ENCODE data around the gene STAB2.
"Not testable (repeated sequence)": the region's sequence is repeated elsewhere in the genome, so short reads cannot be mapped to it uniquely, and the experiment has no call there.

Gene STAB2

DNA sequence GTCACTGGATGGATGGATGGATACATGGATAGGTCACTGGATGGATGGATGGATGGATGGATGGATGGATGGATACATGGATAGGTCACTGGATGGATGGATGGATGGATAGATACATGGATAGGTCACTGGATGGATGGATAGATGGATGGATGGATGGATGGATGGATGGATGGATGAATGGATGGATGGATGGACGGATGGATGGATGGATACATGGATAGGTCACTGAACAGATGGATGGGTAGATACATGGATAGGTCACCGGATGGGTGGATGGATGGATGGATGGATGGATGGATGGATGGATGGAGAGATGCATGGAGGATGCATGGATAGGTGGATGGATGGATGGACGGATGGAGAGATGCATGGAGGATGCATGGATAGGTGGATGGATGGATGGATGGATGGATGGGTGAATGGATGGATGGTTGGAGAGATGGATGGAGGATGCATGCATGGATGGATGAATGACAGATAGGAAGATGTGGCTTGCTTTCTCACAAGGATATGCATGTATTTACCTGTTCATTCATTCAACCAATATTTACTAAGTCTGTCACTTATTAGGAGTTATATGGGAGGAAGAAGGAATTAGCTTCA, 66.6 kb downstream of the STAB2 start:
- DNase-seq = not testable (repeated sequence)

DNA sequence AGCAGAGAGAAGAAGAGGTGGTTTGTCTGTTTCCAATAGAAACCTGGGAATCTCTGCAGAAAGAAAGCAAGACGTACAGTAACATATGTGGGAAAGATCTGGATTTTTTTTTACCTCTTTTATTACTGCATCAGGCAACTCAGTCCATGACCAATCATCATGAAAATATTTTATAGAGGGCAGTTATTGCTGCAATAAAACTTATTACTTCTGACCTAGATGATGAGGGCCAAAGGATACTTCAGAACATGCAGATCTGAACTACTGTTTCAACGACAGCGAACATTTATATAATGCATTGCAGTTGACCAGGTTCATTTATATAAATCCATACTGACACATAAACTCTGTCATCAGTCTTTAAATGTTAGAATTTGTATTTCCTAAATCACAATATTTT, 67.7 kb downstream of the STAB2 start:
- no peak for DNase-seq

DNA sequence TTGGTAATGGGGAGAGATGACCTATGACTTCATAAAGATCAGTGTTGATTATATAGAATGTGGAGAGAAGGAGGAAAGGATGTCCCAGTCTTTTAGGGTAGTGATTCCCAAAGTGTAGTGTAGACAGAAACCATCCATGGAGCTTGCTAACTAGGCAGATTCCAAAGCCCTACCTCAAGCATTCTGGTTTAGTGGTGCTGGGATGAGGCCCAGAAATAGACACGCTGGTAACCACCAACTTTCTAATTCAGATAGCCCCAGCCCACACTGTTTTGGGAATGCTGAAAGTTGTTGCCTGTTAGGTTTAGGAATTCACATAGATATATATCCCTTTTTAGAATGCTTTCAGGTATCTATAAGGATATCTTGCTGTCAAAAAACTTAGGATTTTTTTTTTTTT, 69.2 kb downstream of the STAB2 start:
- DNase-seq = no peak

DNA sequence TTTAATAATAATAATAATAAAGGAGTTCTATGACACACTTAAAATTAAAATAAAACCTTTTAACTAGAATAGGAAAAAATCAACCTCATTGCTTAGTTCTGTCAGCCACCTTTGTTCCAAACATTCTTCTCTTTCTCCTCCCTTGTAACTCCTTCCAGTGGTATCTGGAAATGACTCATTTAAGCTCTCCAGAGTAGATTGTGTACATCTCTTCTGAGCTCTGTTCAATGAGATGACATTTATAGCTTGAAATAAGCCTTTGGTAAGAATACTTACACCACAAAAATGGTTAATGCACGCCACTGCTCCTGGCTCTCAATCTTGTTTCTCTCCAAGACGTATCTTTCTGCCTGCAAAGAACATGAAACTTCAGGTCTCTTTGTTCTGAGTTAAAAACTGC, 70.3 kb downstream of the STAB2 start:
- no peak for DNase-seq

DNA sequence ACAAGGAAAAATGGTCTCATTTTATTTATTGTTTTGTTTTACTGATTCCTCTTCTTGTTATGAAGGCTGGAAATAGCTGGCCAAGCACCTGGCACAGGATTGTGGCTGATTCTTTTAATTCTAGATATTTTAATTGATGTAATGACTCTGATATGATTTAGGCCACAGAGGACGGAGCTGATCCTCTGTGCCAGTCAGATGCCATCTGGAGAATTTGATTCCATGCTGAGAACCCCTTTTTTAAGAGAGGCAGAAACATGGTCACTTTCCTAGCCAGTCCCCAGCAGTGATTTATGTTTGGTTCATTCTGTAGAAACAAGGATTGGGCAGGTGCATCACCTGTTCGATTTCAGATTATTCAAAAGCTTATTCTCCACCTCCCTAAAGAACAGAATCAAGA, 77.6 kb downstream of the STAB2 start:
- DNase-seq = no peak

DNA sequence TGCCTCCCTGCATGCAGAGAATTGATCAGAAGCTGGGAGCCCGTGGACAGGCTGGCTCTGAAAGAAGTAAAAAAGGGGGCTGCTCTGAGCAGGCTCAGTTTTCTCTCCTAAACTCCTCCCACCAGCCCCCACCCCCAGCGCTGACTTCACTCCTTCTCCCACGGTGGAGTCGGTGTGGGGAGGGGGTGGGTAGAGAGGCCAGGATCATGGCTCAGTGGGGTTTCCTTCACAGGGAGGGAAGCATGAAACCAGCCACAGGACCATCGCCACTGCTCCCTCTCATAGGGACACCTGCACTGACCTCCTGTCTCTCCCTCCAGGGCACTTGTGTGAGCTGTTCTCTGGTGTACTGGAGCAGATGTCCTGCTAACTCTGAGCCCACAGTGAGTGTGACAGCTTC, 78.9 kb downstream of the STAB2 start:
- no peak for DNase-seq

DNA sequence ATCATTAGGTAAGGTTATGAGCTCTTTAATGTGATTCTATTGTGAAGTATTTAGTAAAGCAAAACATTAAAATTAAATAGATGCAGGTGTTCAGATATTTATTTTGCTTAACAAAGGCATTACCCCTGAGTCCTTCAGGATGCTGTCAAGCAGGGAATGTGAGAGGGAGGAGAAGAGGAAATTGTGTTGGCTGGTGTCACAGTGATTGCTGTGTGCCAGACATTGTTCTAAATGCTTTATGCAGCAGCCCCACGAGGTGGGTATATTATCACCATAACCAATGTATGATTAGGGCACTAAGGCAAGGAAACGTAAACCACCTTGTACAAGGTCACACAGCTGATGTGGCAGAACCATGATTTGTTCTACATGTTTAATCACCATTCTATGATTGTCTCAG, 80.1 kb downstream of the STAB2 start:
- peak; percentile 24 for DNase-seq

DNA sequence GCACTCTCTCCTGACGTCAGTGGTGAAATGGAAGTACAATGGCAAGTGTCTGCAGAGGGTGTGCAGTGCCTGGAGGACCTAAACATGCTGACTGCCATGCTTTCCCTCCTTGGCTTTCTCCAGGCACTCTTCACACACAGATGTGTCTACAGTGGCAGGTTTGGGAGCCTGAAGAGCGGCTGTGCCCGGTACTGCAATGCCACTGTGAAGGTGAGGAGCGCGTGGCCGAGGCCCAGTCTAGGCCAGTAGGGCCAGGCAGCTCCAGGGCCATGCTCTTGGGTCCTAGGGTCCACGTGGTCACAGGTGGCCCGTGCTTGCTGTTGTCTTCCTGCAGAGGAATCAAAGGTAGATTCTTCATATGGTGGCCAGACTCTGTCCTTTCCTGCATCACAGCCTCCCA, 81.4 kb downstream of the STAB2 start:
- no peak for DNase-seq

DNA sequence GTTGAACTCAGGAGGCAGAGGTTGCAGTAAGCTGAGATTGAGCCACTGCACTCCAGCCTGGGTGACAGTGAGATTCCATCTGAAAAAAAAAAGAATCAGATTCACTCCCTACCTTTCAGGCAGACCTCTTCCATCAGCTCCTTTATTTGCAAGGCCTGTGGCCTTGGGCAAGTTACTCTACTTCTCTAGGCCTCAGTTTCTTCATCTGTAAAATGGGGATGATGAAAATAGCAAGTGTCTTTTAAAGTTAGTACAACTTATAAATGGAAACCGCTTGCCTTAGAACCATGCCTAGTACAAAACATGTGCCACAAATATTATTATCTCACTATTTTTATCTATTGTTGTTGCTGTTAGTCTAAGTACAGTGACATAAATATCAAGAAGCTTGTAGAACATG, 84.3 kb downstream of the STAB2 start:
- DNase-seq = no peak

DNA sequence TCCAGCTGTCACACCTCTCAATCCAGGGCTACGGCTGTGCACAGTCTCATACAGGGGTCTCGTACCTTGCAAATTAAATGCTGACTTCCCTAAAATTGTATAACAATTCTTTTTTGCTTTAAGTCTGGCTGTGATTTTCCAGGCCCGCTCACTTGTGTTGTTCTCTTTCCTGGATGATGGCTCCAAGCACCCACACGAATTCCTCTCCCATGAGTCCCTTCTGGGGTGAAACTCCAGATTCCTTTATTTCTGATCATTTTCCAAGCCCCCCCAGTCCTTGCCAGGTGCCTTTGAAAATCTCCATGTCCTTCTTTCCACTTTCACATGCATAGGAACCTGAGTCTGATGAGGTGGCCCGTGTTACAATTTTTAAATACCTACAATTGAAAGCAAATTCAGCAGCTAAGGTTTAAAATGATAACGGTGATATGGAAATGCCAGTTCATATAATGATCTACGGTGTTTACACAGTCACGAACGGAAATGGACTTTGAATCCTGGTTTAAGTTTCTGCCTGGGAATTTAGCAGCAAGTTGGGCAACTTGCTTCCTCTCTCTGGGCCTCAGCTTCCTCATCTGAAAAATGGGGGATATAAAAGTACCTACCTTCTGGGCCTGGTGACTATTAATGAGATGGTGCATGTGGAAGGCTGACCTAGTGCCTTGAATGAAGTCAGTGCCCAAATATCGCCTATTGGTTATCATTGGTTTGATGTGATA, 85.5 kb downstream of the STAB2 start:
- no peak for DNase-seq

DNA sequence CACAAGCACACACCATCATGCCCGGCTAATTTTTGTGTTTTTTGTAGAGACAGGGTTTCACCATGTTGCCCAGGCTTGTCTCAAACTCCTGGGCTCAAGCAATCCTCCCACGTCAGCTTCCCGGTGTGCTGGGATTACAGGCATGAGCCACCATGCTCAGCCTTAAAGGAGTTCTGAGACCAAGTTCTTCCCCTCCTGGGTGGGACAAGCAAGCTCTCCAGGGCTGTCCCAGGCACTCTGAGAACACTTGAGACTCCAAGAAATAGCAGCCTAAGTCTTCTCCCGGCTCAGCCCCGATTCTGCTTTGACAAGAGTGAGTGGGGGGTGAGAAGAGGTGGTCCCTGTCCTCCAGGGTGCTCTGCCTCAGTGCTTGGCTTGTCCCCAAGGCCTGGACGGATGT, 86.4 kb downstream of the STAB2 start:
- no peak for DNase-seq

DNA sequence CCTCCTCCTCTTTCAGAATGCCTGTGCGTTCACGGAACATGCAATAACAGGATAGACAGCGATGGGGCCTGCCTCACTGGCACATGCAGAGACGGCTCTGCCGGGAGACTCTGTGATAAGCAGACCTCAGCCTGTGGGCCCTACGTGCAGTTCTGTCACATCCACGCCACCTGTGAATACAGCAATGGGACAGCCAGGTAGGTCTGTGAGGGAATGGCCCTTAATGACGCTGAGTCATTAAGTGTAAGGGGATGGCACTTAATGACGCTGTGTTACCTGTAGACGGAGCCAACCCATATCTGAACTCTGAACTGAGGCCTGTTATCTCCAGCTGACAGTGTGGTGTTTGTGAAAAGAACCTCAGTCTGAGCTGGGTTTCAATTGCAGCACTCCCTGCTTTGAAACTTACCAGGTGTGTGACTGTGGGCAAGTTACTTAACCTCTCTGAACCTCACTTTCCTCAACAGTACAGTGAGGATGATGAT, 86.9 kb downstream of the STAB2 start:
- DNase-seq = no peak

DNA sequence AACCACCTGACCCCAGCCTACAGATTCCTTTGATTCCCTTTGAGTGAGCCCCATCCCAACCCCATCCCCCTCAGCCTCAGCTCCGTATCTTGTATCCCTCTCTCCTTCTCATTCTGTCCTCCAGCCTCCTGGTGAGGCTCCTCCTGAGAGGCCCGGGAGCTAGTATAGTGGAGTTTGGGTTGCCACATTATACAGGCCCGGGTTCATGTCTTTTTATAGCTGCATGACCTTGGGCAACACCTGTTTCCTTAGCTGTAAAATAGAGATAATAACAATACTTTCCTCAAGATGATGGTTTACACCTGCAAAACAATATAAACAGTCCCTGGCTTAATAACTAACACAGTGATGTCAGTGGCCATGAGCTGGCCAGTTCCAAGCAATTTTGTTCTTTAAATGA, 89.8 kb downstream of the STAB2 start:
- no peak for DNase-seq

DNA sequence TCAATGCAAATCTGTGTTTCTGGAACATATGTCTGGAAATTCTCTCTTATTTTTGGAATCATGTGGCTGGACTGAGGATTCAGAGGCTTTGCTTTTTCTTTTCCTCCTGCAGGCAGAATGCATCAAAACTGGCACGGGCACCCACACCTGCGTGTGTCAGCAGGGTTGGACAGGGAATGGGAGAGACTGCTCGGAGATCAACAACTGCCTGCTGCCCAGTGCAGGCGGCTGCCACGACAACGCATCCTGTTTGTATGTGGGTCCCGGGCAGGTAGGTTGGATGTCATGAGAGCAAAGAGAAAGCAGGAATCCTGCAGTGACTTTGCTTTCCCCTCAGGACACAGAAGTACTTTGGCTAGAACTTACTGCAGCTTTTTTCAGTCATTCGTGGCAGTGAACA, 90.3 kb downstream of the STAB2 start:
- DNase-seq = peak; percentile 1

DNA sequence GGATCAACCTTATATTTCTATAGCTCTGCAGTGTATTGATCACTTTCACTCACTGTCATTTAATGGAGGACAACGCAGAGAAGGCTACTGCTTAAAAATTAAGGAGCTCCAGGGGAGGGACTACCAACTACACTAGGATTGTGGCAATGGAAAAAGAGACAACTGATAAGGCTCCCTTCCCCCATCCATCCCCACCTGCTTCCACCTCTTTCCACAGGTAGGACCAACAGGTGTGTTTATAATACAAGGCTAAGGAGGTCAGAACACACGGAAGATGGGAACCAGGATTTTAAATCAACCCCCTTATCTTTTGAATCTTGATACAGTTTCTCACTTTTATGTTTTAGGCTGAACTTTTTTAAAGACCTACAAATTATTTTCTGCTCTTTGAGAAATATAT, 90.8 kb downstream of the STAB2 start:
- DNase-seq = peak; percentile 1

DNA sequence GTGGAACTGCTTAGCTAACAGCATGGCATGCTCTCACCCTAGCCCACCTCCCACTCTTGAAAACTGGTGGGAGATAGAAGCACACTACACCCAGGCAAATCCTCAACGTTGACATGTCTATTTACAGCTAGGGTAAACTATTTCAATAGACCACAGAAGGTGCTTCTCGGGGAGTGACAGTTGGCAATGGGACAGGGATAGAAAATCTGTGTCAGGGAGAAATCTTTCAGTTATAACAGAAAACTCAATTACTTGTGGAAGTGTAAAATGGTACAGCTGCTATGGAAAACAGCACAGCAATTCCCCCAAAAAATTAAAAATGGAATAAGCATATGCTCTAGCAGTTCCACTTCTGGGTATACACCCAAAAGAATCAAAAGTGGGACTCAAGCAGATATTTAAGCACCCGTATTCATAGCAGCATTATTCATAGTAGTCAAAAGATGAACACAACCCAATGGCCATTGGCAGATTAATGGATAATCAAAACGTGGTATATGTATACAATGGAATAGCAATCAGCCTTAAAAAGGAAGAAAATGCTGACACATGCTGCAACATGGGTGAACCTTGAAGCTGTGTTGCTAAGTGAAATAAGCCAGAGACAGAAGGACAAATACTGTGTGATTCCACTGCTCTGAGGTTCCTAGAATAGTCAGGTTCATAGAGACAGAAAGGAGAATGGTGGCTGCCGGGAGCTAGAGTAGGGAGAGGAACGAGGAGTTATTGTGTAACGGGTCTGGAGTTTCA, 92.5 kb downstream of the STAB2 start:
- DNase-seq = no peak

DNA sequence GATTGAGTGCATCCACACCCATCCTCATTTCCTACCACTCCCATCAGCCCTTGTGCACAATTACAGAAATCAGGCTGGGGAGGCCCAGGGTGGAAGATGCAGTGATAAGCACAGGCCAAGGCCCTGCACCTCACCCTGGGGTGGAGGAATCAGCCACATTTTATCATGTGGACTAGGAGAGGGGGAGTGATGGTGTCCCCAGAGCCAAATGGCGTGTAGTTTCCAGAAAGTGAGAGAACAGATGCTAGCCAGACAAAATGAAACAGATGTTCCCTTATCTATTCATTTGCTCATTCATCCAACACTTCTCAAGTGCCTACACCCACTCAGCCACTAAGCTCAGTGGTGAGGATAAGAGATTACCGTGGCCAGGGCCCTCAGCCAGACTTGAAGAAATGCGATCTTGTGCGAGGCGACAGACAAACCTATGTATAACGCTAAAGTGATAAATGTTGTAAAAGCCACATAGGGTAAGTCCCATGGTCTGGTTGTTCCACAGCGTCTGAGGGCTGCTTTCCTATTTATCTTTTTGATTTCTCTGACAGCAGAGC, 93.6 kb downstream of the STAB2 start:
- DNase-seq = peak; percentile 57

DNA sequence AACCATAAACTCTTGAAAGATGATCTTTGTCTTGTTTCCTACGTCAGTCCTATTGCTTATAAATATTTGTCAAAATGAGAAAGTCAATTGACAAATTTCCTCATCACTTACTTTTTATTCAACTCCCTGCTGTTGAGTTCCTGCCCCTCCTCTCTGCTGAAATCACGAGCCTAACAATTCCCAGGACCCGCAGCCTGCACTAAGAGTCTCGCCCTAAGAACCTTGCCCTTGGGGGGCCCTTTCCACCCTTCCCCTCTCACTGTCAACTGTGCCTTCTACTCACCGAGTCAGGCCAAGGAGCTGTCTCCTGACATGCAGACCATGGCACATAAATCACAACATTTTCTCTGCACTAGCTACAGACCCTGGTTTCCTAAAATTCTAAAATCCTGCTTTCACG, 99.0 kb downstream of the STAB2 start:
- DNase-seq = no peak

DNA sequence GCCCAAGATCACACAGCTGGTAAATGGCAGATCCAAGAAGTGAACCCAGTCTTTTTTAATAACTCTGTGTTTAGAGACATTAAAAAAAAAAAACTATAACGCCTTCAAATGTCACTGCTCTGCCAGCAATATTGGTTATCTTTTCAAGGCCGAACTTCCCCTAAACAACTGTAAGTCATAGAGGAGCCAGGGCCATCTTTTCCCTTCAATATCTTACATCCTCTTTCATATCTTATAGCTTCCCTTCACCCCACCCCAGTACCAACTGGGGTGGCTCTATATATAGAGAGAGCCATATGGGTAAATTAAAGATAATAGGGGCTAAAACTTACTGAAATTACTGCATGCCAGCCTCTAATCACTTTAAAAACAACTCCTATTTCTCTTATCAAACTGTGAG, 100.2 kb downstream of the STAB2 start:
- DNase-seq = no peak

DNA sequence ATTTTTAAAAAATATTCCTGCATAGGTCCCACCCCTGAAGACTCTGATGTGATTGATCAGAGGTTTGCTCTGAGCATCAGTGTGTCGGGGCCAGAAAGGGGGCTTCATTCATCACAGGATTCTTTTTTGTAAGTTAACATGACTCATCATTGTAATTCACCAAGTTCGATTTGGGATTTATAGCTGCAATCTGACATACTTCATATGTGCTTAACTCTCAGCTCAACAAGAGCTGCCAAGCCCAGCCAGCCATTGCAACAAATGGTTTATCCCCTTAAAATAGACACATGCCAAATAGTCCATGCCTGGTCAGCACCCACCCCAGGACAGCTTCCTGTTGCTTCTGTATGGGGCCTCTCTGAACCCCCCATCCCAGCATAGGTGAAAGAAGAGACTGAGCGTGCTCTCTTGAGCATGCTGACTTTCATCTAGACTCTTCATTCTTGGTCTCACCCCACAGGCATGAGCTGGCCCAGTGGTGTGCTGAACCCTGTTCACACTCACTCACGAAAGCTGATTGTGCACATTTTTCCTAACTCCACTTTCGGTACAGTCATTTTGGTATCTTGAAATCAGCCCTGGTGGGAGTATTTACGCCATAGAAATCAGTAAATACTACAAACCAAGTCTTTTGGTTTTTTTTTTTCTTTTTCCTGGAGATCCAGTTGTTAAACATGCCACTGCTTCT, 101.4 kb downstream of the STAB2 start:
- DNase-seq = no peak

DNA sequence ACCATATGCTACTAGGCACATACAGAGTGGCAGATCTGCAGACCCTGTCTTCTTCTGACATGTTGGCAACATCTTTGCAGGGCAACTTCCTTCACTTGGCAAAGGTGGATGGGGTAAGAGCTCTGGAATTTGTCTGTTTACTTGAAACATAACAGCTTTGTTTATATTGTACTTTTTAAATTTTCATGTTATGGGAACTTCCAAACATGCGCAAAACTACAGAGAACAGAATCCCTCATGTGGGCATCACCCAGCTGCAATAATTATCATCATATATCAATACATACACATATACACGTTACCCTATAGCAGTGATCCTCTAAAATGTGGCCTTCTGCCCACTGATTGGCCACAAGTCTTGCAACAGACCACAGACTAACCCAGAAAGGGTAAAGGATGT, 103.4 kb downstream of the STAB2 start:
- DNase-seq = no peak

DNA sequence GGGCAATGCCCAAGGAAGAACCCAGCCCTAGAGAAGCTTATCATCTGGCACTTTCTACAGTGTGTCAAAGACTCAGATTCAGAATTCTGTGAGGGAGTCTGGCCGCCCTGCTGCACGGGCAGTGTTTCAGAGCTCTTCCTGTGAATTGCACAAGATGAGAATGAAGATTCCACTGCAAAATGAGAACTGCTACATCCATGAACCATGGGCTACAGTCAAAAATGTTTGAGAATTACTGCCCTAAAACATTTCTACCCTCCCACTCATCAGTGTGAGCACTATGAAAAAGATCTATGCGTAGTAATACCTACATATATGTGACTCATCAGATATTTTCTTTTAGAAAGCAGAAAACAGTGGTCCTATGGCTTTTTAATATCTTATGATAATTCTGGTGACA, 104.0 kb downstream of the STAB2 start:
- no peak for DNase-seq

DNA sequence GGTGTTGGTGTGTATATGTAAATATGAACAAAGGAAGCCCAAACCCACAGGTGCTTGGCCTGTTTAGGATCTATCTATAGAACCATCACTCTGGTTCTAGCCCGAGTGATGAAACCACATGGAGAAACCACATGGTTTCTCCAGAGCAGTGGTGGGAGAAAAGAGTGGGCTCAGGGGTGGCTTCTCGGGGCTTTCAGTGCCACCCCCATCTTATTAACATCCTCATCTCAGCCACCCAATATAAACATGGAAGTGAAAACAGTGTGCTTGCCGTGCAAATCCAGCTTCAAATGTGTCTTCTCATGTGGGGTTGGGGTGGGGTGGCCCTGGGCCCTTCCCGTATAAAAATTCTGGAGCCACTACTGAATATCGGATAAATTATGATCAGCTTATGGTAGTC, 109.0 kb downstream of the STAB2 start:
- DNase-seq = no peak

Measured in NCI-H1105 (cell line).